GM10266 (cell line): ENCODE results near the gene ZFP1.
"Not testable (repeated sequence)": the region's sequence is repeated elsewhere in the genome, so short reads cannot be mapped to it uniquely, and the experiment has no call there.

ENCODE experiments used
- DNase-seq: peaks from one replicate; pipeline ENCODE4 v3.0.0; 2012; ENCODE audit errors: extremely low spot score
- CTCF ChIP-seq: IDR thresholded peaks from 2 replicates; pipeline ENCODE4 v1.5.1; 2012; ENCODE audit warnings: mild to moderate bottlenecking, low read depth; ENCODE audit not compliant: control insufficient read depth, insufficient read depth; ENCODE audit errors: missing control alignments

Gene ZFP1

GRCh38 chr16:75206749-75207451 is 58.6 kb downstream of the ZFP1 start, which contains the start of gene CTRB2:
CTRB2 (minus strand) TSS chr16:75207161; CDS start chr16:75207141, 20 bp downstream.
- no peak for TF ChIP-seq CTCF
- DNase-seq = peak; percentile 56

GRCh38 chr16:75207831-75208230 is 59.5 kb downstream of the ZFP1 start:
- no peak for DNase-seq

GRCh38 chr16:75208242-75208825 is 60.0 kb downstream of the ZFP1 start:
- DNase-seq = no peak
- no peak for TF ChIP-seq CTCF

More at GRCh38 chr16:75207831-75208230, 59.5 kb downstream of the ZFP1 start:
- TF ChIP-seq CTCF = no peak

GRCh38 chr16:75208861-75209505 is 60.7 kb downstream of the ZFP1 start:
- DNase-seq = no peak
- TF ChIP-seq CTCF = no peak

GRCh38 chr16:75209514-75209913 is 61.2 kb downstream of the ZFP1 start:
- DNase-seq = not testable (repeated sequence)

- no peak for TF ChIP-seq CTCF
- DNase-seq = no peak
These were observed 61.6 kb downstream of the ZFP1 start for GRCh38 chr16:75209944-75210343.

- DNase-seq = not testable (repeated sequence)
These were observed 63.0 kb downstream of the ZFP1 start for GRCh38 chr16:75211286-75211685.

GRCh38 chr16:75216127-75216526 is 67.8 kb downstream of the ZFP1 start:
- no peak for DNase-seq
- TF ChIP-seq CTCF = no peak
